Activated CD8-positive, alpha-beta T cell treated with anti-CD3 and anti-CD28 coated beads, Interleukin-2, amount 10 ng/mL, durations not matched to agents 7 days and 5 days (primary cell): ENCODE measurements around the gene KIF21B. TPM values are rescaled to one million over a fixed set of nuclear protein-coding genes. Genes with fewer than 3 reads are reported as not detected.

Experiments
- ATAC-seq: fragments of 150-1000 bp; cut with Tn5 transposase; one replicate; pipeline ENCODE4 v1.10.0; 2021; ENCODE audit warnings: moderate library complexity
- CTCF ChIA-PET: fragments of 350-600 bp; sonication (Branson Sonifier 250); formaldehyde crosslinking; loops from one replicate; lab custom pipeline; 2021; ENCODE audit warnings: antibody characterized with exemption; lab: Charles Lee
- POLR2A ChIA-PET: fragments of 350-600 bp; sonication (Branson Sonifier 250); formaldehyde crosslinking; loops from one replicate; lab custom pipeline; 2021; ENCODE audit warnings: antibody characterized with exemption; lab: Charles Lee
- DNase-seq: peaks from one replicate; pipeline ENCODE4 v3.0.0-alpha.2; 2020
- H3K27ac Mint-ChIP-seq: one replicate; pipeline ENCODE4 v1.8.0; 2021; ENCODE audit warnings: mild to moderate bottlenecking, mixed read lengths
- H3K27me3 Mint-ChIP-seq: one replicate; pipeline ENCODE4 v1.8.0; 2021; ENCODE audit warnings: low read depth, mixed read lengths
- H3K36me3 Mint-ChIP-seq: one replicate; pipeline ENCODE4 v1.8.0; 2021; ENCODE audit warnings: low read depth, mixed read lengths
- H3K4me1 Mint-ChIP-seq: one replicate; pipeline ENCODE4 v1.8.0; 2021; ENCODE audit warnings: low read depth, mixed read lengths
- H3K4me3 Mint-ChIP-seq: one replicate; pipeline ENCODE4 v1.8.0; 2021; ENCODE audit warnings: mild to moderate bottlenecking, mixed read lengths
- H3K9me3 Mint-ChIP-seq: one replicate; pipeline ENCODE4 v1.8.0; 2022; ENCODE audit warnings: mixed read lengths; ENCODE audit not compliant: insufficient read depth
- total RNA-seq, 2 experiments: library from RNA; stranded (reverse); gene quantifications; one replicate each; pipeline ENCODE4 v1.2.3, GENCODE V29; 2021

The KIF21B gene
- total RNA-seq, 2 experiments from 2014 or later: 158 to 162 TPM

GRCh38 chr1:201017828-201018163 is 5.7 kb downstream of the KIF21B start:
- ATAC-seq (no peak), DNase-seq (no peak)
- Mint-ChIP-seq H3K4me3 (peak overlapping the region; percentile 93), H3K27me3 (no peaks in the 10 kb centered on the region), H3K4me1 (peaks cover 81% of the 10 kb centered on the region), H3K9me3 (no peaks in the 10 kb centered on the region), H3K27ac (peak overlapping the region; percentile 100), H3K36me3 (peaks cover 71% of the 10 kb centered on the region)
- POLR2A ChIA-PET: no interaction called here
- CTCF ChIA-PET: interaction anchor here (1.3 to 10.9 kb wide), 3 partner anchors 25 to 46 kb away, joined by 4 to 130 read pairs (median 68); no protein-coding TSS in a partner anchor

DNA sequence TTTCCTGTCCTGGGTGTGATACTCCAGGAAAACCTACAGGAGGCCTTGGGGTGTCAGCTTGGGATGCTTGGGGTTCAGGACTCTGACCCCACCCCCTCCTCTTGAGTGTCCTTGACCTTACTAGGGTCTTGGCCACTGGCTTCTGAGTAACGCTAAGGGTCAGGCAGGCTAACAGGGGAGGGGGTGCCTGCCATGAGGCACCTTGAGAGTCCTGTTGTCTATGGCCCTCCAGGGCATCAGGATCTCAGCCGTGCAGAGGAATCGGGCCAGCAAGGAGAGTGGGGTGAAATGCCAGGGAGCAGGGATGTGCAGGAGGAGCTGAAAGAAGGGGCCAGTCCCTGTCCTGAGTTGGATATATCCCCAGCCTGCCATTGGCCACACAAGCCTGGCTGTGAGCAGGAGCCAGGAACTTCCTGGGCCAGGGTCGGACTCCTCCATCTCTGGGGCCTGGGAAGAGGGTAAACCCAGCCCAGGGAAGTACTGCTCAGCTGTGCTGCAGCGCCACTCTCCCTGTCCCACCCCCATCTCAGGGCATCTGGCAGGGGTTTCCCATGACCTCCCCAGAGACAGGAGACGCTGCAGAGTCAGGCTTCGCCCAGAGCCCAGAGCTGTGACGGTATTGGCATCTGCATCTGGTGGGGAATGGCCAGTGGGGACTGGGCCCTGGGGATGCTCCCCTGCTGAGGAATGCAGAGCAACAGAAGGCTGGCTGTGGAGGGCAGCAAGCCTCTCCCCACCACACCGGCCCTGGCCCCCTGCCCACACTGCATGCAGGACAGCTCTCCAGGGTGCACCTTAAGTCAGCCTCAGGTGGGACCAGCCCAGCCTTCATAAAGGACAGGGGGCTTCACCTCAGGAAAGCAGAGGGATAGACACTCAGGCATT is 6.3 kb downstream of the KIF21B start:
- ATAC-seq (no peak), DNase-seq (no peak)
- peaks cover 71% of the 10 kb centered on the region for H3K36me3 Mint-ChIP-seq
- peaks cover 87% of the 10 kb centered on the region for H3K4me1 Mint-ChIP-seq
- ChIA-PET CTCF (interaction anchor here (1.3 to 10.9 kb wide), 5 partner anchors 19 to 45 kb away, joined by 4 to 130 read pairs (median 21); no protein-coding TSS in a partner anchor), POLR2A (no interaction called here)
- peak overlapping the region; percentile 36 for H3K4me3 Mint-ChIP-seq
- H3K27ac Mint-ChIP-seq: peak overlapping the region; percentile 100
- no peaks in the 10 kb centered on the region for H3K9me3 Mint-ChIP-seq
- H3K27me3 Mint-ChIP-seq: no peaks in the 10 kb centered on the region

DNA sequence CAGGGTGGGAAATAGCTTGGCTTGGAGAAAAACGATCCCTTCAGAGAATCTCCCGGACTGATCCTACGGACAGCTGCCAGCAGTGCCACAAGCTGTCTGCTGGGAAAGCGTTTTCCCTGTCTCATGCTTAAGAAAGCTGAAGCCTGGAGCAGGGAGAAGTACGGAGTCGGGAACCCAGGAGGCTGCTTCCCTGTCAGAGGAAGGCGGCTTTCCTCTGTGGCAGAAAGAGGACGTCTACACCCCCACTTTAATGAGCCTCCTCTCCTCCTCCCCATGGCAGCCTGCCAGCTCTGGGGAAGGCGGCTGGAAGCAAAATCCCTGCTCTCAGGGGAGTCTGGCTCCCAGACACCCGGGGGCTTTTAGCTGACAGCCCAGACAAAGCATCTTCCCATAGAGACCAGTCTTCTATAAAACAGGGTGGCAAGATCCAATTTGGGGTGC is 7.3 kb downstream of the KIF21B start:
- Mint-ChIP-seq H3K27ac (peak overlapping the region; percentile 100), H3K36me3 (peaks cover 70% of the 10 kb centered on the region), H3K4me1 (peaks cover 97% of the 10 kb centered on the region), H3K27me3 (no peaks in the 10 kb centered on the region), H3K4me3 (peak overlapping the region; percentile 65), H3K9me3 (no peaks in the 10 kb centered on the region)
- ChIA-PET POLR2A (interaction anchor here (0.6 to 1.4 kb wide), 5 partner anchors 8 to 111 kb away, joined by 3 to 4 read pairs (median 3); partner anchors contain the start of gene KIF21B), CTCF (interaction anchor here (0.7 to 10.9 kb wide), 10 partner anchors 9 to 394 kb away, joined by 3 to 130 read pairs (median 7); partner anchors contain the start of genes CACNA1S and KIF21B)
- no peak for DNase-seq
- ATAC-seq: no peak

DNA sequence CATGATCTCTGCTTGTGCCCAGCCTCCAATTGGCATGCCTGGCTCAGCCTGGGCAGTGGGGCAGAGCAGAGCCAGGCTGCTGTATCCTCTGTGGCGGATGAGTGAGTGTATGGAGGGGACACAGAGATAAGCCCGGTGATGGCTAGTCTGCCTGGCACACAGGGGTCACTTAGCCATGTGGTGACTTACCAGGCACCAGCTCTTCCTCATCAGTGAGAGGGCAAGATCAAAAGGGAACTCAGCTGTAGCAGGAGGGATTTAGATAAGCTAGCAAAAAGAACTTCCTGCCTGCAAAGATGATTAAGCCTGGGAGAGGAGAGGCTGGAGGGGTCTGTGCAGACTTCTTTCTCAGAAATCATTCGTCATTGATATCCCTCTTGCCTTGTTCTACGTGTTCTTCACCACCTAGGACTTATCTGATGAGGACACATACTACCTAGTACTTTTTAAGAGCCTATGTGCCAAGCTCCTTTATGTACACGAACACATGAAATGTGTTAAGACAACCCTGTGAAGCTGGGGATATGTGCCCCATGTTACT is 7.9 kb downstream of the KIF21B start:
- CTCF ChIA-PET: interaction anchor here (0.7 to 10.9 kb wide), 11 partner anchors 10 to 393 kb away, joined by 3 to 130 read pairs (median 7); partner anchors contain the start of genes CACNA1S and KIF21B
- Mint-ChIP-seq H3K27me3 (no peaks in the 10 kb centered on the region), H3K4me1 (peaks cover 99% of the 10 kb centered on the region), H3K27ac (peak overlapping the region; percentile 100), H3K4me3 (peak overlapping the region; percentile 65), H3K36me3 (peaks cover 67% of the 10 kb centered on the region), H3K9me3 (no peaks in the 10 kb centered on the region)
- DNase-seq (peak; percentile 54), ATAC-seq (peak; percentile 13)
- POLR2A ChIA-PET: interaction anchor here (0.6 to 1.4 kb wide), 6 partner anchors 8 to 110 kb away, joined by 3 to 4 read pairs (median 3); partner anchors contain the start of gene KIF21B

GRCh38 chr1:201014816-201015200 is 8.7 kb downstream of the KIF21B start:
- H3K36me3 Mint-ChIP-seq: peaks cover 64% of the 10 kb centered on the region
- peaks cover 98% of the 10 kb centered on the region for H3K4me1 Mint-ChIP-seq
- H3K27ac Mint-ChIP-seq: peak overlapping the region; percentile 100
- ATAC-seq: no peak
- H3K9me3 Mint-ChIP-seq: no peaks in the 10 kb centered on the region
- POLR2A ChIA-PET: interaction anchor here (1.0 to 1.4 kb wide), 2 partner anchors 9 to 16 kb away, joined by 3 read pairs; no protein-coding TSS in a partner anchor
- H3K27me3 Mint-ChIP-seq: no peaks in the 10 kb centered on the region
- DNase-seq: no peak
- CTCF ChIA-PET: interaction anchor here (0.9 to 10.9 kb wide), 6 partner anchors 11 to 104 kb away, joined by 4 to 130 read pairs (median 24); partner anchors contain the start of genes CACNA1S and KIF21B
- H3K4me3 Mint-ChIP-seq: no peak overlapping the region

- no peak for ATAC-seq
- peaks cover 64% of the 10 kb centered on the region for H3K36me3 Mint-ChIP-seq
- POLR2A ChIA-PET: no interaction called here
Observed at GRCh38 chr1:201013991-201014815, 9.3 kb downstream of the KIF21B start.

DNA sequence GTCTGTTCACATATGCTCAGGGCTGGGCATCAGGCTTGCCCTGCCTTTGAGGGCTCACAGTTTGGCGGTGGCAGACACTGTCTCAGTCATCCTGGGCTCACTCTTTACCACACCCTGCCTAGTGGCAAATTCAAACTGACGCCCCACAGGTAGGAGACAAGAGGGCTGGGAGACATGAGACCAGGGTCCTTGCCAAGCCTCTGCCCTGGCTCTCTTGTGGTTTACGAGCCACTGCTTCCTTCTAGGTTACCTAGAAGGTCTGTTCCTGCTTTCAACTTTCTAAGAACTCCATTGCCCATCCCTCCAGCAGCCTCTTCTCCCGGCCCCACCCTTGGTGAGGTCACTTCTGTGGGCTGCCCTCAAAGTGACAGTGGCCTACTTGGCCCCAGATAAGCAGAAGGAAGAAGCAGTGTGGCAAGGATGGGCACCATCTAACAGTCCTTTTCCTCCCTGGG is 10.5 kb downstream of the KIF21B start:
- ChIA-PET CTCF (interaction anchor here (0.7 to 0.9 kb wide), 2 partner anchors 13 to 30 kb away, joined by 3 to 4 read pairs; no protein-coding TSS in a partner anchor), POLR2A (interaction anchor here (2.2 kb wide), 1 partner anchor 10 kb away, joined by 8 read pairs; the partner anchor contains the start of gene KIF21B)
- H3K27me3 Mint-ChIP-seq: no peaks in the 10 kb centered on the region
- peak; percentile 72 for ATAC-seq
- peak; percentile 72 for DNase-seq
- no peaks in the 10 kb centered on the region for H3K9me3 Mint-ChIP-seq
- H3K4me3 Mint-ChIP-seq: peak overlapping the region; percentile 73
- peaks cover 92% of the 10 kb centered on the region for H3K4me1 Mint-ChIP-seq
- peak overlapping the region; percentile 100 for H3K27ac Mint-ChIP-seq
- H3K36me3 Mint-ChIP-seq: peaks cover 64% of the 10 kb centered on the region

More at GRCh38 chr1:201013991-201014815, 9.3 kb downstream of the KIF21B start:
- no peaks in the 10 kb centered on the region for H3K27me3 Mint-ChIP-seq
- H3K4me1 Mint-ChIP-seq: peaks cover 98% of the 10 kb centered on the region
- no peaks in the 10 kb centered on the region for H3K9me3 Mint-ChIP-seq
- CTCF ChIA-PET: interaction anchor here (2.7 to 10.9 kb wide), 4 partner anchors 11 to 42 kb away, joined by 21 to 130 read pairs (median 31); partner anchors contain the start of gene KIF21B
- peak overlapping the region; percentile 73 for H3K4me3 Mint-ChIP-seq
- DNase-seq: no peak
- H3K27ac Mint-ChIP-seq: peak overlapping the region; percentile 100

DNA sequence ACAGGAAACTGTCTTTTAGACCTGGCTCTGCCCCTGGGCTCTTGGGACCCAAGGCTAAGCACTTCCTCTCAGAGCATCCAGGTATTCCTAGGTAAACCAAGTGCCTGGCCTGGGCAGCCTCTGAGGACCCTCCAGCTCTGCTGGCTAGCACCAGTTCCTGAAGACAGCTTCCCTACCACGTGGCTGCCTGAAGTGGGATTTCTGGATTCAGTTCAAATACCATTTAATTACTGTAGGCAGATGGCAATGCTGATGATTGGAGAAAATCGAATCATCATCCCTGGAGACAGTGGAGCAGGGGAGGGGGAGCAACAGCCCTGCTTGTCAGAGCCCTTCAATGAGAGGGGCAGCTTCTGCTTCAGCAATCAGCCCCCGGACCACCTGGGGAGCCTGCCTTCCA is 11.9 kb downstream of the KIF21B start:
- POLR2A ChIA-PET: interaction anchor here (1.3 to 2.2 kb wide), 2 partner anchors 8 to 11 kb away, joined by 7 to 8 read pairs; partner anchors contain the start of gene KIF21B
- CTCF ChIA-PET: interaction anchor here (1.1 to 2.9 kb wide), 3 partner anchors 9 to 32 kb away, joined by 3 to 15 read pairs (median 11); no protein-coding TSS in a partner anchor
- Mint-ChIP-seq H3K27ac (peak overlapping the region; percentile 100), H3K4me1 (peaks cover 78% of the 10 kb centered on the region), H3K9me3 (no peaks in the 10 kb centered on the region), H3K27me3 (no peaks in the 10 kb centered on the region), H3K36me3 (peaks cover 51% of the 10 kb centered on the region), H3K4me3 (peak overlapping the region; percentile 13)
- ATAC-seq: no peak
- no peak for DNase-seq

DNA sequence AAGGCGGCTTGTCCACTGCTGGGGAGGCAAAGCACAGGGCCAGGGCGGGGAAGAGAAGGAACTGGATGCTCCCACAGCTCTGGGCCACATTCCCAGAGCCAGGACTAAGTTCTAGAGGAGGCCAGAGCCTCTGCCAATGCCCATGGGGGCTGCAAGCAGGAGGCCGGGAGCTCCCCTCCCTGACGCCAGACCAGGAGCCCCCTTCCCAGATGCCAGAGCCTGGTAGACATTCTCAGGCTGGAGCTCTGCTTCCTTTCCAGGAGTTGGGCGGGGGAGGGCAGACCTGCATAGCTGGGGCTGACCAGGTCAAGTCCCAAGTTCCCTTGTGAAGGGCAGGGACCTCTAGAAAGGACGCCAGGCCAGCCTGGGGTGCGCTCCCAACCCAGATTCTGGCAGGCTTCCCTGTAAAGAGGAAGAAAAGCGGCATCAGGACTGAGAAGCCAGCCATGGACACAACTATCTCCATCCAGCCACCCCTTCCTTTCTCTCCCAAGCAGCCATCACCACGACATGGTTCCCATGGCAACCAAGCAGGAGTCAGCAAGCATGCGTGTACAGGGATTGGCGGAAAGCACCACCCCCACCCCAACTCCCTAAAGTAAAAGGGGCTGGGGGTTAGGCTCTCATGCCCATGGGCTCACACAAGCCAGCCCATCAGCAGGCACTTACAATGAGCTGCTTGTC is 13.4 kb downstream of the KIF21B start:
- Mint-ChIP-seq H3K4me1 (peaks cover 63% of the 10 kb centered on the region), H3K27me3 (no peaks in the 10 kb centered on the region), H3K36me3 (peaks cover 40% of the 10 kb centered on the region), H3K27ac (peak overlapping the region; percentile 76), H3K4me3 (no peak overlapping the region), H3K9me3 (no peaks in the 10 kb centered on the region)
- CTCF ChIA-PET: interaction anchor here (0.9 to 2.9 kb wide), 3 partner anchors 10 to 38 kb away, joined by 4 to 15 read pairs (median 11); no protein-coding TSS in a partner anchor
- ATAC-seq (no peak), DNase-seq (no peak)
- POLR2A ChIA-PET: interaction anchor here (1.3 kb wide), 1 partner anchor 9 kb away, joined by 7 read pairs; no protein-coding TSS in a partner anchor
